HG02610 (cell line): ENCODE data around the gene ERO1B.
"Not testable (repeated sequence)": the region's sequence is repeated elsewhere in the genome, so short reads cannot be mapped to it uniquely, and the experiment has no call there.

ENCODE experiments used
- ATAC-seq: cut with Tn5 transposase; IDR thresholded peaks from one replicate; pipeline ENCODE4 v1.9.1; 2021; ENCODE audit warnings: mild to moderate bottlenecking, moderate library complexity; ENCODE audit not compliant: unreplicated experiment

Gene ERO1B

DNA sequence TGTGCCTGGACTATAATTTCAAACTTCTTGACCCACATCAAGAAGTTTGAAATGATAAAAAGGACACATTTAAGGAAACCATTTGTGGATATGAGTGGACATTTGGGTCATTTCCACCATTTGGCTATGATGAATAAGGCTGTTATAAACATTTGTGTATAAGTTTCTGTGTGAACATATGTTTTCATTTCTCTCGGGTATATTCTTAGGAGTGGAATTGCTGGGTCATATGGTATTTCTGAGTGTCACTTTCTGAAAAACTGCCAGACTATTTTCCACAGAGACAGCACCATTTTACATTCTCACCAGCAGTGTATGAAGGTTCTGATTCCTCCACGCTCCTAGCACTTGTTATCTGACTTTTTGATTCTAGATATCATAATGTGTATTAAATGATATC is 88.6 kb downstream of the ERO1B start:
- no peak for ATAC-seq

DNA sequence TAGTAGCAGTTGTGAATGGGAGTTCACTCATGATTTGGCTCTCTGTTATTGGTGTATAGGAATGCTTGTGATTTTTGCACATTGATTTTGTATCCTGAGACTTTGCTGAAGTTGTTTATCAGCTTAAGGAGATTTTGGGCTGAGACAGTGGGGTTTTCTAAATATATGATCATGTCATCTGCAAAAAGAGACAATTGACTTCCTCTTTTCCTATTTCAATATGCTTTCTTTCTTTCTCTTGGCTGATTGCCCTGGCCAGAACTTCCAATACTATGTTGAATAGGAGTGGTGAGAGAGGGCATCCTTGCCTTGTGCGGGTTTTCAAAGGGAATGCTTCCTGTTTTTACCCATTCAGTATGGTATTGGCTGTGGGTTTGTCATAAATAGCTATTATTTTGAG is 93.7 kb downstream of the ERO1B start:
- not testable (repeated sequence) for ATAC-seq

DNA sequence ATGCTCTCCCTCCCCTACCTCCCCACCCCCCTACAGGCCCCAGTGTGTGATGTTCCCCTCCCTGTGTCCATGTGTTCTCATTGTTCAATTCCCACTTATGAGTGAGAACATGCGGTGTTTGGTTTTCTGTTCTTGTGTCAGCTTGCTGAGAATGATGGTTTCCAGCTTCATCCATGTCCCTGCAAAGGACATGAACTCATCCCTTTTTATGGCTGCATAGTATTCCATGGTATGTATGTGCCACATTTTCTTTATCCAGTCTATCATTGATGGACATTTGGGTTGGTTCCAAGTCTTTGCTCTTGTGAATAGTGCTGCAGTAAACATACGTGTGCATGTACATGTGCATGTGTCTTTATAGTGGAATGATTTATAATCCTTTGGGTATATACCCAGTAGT is 95.3 kb downstream of the ERO1B start:
- ATAC-seq, result not testable (repeated sequence)

DNA sequence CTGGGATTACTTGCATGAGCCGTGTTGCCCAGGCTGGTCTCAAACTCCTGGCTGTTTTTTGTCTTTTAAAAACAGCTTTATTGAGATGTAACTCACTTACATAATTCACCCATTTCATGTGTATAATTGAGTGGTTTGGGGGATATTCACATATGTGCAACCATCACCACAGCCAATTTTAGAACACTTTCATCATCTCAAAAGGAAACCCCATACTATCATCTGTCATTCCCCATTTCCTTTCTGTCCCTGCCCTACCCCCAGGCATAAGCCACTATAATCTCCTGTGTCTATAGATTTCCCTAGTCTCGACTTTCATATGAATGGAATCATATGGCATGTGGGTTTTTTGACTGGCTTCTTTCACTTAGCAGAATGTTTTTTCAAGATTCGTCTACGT is 96.1 kb downstream of the ERO1B start:
- ATAC-seq, result no peak

DNA sequence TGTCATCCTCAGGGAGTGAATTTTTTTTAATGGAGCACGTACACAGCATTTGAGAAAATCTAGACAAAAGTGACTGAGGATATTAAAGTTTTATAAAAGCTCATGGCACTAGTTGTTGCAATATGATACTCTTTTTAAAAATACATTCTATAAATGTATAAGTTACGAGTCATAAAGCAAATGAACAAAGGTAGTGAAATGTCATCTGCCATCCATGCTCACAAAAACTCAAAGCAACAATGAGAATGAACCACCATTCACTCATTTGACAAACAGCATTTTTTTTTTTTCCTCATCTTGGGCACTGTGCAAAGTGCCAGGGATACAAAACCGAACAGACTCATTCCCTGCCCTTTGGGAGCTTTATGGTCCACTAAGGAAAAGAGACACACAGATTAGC is 100.7 kb downstream of the ERO1B start:
- ATAC-seq, result no peak

DNA sequence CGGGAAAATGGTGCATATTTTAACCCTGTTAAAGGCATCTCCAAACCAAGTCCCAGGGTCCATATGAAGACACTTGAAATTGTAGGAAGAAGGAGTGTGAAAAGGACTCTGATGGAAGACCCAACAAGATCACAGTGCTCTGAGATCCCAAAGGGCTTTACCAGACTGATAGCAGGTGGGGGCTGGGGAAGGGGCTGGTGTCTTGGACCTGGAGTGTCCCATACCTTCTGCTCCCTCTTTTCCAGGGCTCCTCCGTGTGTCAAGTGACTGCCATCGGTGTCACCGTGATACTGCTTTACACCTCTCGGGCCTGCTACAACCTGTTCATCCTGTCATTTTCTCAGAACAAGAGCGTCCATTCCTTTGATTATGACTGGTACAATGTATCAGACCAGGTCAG is 102.1 kb downstream of the ERO1B start:
- no peak for ATAC-seq

DNA sequence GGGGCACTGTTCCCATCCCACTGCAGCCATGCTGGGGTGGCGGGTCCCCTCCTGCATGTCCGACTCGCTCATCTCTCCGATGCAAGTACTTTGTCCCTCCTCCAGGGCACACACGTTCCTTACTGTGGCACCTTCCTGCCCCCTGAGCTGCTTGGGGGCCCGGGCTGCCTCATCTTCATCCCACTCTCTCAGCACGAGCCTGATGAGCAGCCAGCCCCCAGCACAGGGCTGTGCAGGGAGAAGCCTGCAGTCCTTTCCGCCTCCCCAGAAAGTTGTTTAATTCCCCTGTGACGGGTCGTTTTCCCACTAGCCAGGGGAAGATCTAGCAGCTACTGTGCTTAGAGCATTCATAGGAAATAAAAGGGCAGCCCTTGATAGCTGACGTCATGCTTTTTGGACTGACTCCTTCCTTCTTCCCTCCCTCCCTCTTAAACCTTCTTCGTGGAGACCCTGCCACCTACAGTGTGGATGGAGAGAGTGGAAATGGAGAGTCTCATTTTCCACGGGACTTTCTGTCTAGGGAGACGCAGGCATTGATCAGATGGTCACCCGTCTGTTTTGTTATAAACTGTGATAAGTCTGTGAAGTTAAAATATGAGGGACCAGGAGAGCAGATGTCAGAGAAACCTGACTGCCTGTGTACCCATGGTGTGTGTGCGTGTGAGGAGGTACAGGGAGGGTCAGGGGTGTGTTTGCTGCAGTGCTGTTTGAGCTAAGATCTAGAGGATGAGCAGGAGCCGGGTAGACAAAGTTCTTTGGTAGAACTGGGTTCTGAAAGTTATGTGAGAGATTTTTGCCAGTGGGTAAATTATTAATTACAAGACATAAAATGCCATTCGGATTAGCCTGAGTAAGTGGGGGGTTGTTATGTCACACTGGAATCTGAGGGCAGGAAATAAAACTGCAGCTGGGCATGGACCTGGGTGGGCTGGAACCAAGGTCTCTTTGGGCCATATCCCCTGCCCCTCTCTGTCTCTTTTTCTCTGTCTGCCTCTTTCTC is 105.1 kb downstream of the ERO1B start:
- ATAC-seq, result no peak

DNA sequence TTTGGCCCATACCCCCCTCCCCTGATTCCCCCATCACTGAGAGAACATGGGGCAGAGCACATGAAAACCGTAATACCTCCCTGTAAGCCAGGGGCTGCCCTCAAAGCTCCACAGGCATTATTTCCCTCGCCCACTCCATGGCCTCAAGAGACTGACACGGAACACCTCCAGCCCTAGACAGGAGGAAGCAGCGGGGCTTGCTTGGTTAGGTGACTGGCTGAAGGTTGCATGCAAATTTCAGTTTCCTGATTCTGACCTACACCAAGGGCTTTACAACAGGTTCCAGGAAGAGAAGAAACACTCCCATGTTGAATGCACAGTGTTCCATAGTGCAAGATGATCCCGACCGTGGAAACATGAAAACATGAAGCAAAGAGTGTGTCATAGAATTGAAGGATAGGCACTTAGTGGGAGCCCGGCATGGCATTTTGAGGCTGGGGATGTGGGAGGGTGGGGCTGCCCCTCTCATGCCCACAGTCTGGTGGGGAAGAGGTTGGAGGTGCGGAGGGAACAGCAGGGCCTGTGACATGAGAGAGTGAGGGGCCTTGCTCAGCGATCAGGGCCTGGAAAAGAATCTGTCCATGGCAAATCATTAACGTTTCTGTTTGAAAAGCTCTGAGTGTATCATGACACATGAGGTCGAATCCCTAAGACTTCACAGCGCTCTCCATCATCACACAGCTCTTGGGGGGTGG is 106.0 kb downstream of the ERO1B start:
- ATAC-seq, result no peak

DNA sequence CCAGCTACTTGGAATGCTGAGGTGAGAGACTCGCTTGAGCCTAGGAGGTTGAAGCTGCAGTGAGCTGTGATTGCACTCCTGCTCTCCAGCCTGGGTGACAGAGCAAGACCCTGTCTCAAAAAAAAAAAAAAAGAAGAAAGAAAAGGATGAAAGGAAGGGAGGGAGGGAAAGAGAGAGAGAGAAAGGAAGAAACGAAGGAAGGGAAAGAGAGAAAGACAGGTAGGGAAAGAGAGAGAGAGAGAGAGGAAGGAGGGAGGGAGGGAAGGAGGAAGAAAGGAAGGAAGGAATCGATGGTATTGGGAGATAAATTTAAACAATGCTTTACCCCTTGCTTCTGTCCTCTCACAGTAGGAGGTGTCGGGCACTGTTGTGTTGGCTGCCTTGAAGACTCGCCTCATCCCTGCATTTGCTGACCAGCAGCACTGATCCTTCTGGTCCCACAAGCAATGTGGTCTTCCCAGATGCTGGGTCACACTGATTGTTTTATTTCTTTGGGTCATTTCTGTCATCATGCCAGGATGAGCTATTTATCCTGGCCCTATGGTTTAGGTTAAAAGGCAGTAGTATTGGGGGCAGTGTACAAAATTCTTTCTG is 108.5 kb downstream of the ERO1B start:
- no peak for ATAC-seq

DNA sequence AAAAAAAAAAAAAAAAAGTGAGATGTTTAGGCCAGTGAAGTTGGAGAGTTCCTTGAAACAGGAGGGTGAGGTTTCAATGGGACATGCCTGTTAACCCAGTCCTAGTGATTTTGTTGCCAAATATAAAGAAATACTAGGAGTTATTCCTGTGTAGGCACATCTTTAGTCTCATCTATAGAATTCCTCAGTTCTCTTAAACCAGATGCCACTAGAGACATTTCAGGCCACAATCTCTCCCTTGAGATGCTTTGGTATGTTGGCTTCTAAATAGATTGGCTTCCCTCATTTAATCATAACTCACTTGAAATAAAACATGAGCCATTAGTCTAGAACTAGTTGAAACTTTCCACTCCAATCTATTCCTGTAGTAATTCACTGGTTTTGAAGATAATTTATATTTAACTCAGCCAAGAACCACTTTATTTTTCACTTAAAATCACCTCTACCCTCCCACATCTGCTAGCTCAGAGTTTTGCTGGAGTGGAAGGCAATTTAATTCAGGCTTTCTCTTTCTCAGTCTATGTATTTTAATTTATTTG is 109.6 kb downstream of the ERO1B start:
- ATAC-seq, result no peak

DNA sequence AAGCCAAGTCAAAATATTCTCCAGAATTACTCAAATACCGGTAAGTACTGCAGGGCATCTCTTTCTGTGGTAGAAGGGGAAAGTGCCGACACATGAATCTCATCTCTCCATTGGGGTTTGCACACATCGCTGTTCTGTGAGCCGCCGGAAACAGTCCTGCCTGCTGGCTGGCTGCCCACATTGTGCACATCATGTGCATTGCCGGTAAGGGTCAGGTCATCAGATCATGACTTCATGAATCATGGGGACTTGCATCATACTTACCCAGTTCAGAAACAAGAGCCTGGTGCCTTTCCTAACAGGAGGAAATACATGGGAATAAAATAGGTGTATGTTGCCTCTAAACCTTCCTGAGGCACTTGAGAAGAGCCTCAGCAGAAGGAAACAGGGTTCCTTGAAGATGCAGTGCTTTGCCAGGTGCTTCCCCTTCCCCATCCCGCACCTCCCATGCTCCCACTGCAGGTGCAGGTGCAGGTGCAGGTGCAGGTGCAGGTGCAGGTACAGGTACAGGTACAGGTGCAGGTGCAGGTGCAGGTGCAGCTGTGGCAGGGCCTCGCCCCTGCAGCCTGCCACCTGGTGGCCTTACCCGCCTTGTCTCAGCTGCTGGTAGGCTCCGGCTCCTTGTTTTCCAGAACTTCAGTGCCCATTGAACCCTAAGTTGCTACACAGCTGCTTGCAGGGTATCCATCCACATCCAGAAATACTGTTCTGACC is 112.9 kb downstream of the ERO1B start:
- no peak for ATAC-seq

DNA sequence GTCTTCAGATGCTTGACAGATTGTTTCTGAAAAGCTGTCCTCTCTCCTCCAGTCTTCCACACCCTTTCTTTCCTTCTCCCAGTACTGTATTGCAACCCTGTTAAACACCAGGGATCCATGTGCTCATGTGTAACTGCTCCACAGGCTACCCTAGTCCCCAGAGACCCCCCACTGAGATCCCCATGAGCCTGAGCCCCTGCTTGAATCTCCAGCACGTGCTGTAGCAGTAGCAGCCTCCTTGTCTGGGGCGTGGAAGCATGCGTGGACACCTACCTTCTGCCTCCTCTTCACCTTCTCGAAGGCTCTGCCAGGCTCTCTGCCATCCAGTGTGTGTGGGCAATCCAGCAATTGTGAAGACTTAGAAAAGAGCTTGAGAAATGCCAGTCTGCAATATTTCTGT is 114.2 kb downstream of the ERO1B start:
- ATAC-seq, result no peak

DNA sequence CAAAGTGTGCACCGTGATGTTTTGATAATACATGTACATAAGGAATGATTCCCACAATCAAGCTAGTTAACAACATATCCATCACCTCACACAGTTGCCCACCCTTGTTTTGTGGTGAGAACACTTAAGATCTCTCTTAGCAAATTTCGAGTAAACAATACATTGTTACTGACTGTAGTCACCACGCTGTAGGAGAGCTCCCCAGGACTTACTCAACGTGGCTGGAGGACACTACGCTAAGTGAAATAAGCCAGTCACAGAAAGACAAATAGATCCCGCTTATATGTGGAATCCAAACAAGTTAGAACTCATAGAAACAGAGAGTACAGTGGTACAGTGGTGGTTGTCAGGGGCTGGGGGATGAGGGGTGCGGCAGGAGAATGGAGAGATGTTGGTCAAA is 114.6 kb downstream of the ERO1B start:
- ATAC-seq, result no peak

DNA sequence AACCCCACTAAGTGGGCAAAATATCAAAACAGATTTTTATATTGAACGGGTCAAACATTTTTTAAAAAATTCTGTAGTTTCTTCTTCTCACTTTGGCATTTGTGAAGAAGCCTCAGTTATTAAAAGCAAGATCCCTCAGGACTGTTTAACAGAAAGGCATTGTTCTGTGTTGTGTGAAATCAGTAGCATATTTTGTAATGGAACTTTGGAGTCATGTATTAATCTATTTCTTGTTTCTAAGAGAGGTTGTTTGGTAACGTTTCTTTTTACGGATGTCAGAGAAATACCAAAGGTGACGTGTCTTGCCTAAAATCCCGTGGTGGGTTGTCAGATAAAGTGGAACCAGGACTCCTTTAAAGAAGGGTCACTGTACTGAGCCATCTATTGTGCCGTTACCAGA is 115.7 kb downstream of the ERO1B start:
- no peak for ATAC-seq
